DOHH2 (cell line): ENCODE data around the gene TMEM53.

Source experiments
- CTCF ChIP-seq: fragments of 200-600 bp; sonication (generic); IDR thresholded peaks from one replicate; pipeline ENCODE4 v1.5.1; 2014; ENCODE audit warnings: antibody characterized with exemption, mild to moderate bottlenecking, low read depth, low read length; ENCODE audit not compliant: poor library complexity, severe bottlenecking
- EZH2phosphoT487 ChIP-seq: fragments of 200-600 bp; sonication (generic); IDR thresholded peaks from 2 replicates; pipeline ENCODE4 v1.6.1; 2017; ENCODE audit warnings: borderline replicate concordance, mild to moderate bottlenecking, antibody characterized with exemption, low read length, moderate library complexity, mixed read lengths

GRCh38 chr1:44643721-44644334, 30.5 kb downstream of the TMEM53 start:
- TF ChIP-seq CTCF = no peak
- no peak for TF ChIP-seq EZH2phosphoT487
